Measurements from ENCODE around the gene TRDMT1.

DNA sequence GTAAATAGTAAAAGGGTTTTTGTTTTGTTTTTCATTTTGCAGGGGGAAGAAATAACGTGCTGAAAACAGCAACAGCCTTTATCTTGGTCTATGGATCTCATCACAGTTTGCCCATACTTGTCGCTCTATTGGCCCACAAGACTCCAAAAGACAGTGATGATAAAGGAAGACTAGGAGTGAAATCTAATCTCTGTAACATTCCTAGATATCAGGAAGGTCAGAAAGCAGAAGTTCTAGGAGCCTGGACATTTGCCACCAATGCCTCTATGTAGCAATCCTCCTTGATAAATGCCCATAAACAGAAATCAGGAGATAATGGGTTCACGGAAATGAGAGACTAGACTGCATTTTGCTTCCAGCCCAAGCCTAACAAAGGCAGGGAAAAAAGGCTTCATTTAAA, 80.8 kb downstream of the TRDMT1 start:
- TF ChIP-seq, protein P1, sequence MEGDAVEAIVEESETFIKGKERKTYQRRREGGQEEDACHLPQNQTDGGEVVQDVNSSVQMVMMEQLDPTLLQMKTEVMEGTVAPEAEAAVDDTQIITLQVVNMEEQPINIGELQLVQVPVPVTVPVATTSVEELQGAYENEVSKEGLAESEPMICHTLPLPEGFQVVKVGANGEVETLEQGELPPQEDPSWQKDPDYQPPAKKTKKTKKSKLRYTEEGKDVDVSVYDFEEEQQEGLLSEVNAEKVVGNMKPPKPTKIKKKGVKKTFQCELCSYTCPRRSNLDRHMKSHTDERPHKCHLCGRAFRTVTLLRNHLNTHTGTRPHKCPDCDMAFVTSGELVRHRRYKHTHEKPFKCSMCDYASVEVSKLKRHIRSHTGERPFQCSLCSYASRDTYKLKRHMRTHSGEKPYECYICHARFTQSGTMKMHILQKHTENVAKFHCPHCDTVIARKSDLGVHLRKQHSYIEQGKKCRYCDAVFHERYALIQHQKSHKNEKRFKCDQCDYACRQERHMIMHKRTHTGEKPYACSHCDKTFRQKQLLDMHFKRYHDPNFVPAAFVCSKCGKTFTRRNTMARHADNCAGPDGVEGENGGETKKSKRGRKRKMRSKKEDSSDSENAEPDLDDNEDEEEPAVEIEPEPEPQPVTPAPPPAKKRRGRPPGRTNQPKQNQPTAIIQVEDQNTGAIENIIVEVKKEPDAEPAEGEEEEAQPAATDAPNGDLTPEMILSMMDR (IDR thresholded peaks at IDR 0.05; ENCODE audit: poor library complexity, severe bottlenecking): no peak
- no peak for TF ChIP-seq EZH2 (IDR thresholded peaks at IDR 0.05; ENCODE audit: borderline replicate concordance, insufficient read depth, low read length, poor library complexity, severe bottlenecking)
- no peak for TF ChIP-seq POLR2AphosphoS5 (IDR thresholded peaks at IDR 0.05)
